ENCODE results near the gene SLC39A7. TPM values are rescaled to one million over a fixed set of nuclear protein-coding genes. Genes with fewer than 3 reads are reported as not detected.

Gene SLC39A7
- total RNA-seq, 1 experiment from 2014 or later, result 130 TPM

GRCh38 chr6:33206864-33207551 is 6.3 kb downstream of the SLC39A7 start:
- peak overlapping the region; percentile 92 to 95 for H3K4me3 ChIP-seq (replicated peaks in 1 of 2; ENCODE audit: low read depth in 1 of 2, low read length in 2 of 2)
- DNase-seq (ENCODE audit: low read depth, low spot score) (no peak), ATAC-seq (no peak)
- H3K27ac ChIP-seq (ENCODE audit: low read depth, low read length), result peak overlapping the region; percentile 96
- H3K27me3 ChIP-seq (ENCODE audit: insufficient read depth, low read length), result no peaks in the 10 kb centered on the region
- no TSS peak for BruUV-seq (replicated peaks)
- peak overlapping the region; percentile 96 for H3K9ac ChIP-seq (ENCODE audit: low read length)
- ChIA-PET RAD21 (ENCODE audit: low non-redundant PET in 1 of 2, low total read pairs in 2 of 2, uncharacterized antibody in 2 of 2, unreplicated experiment in 2 of 2) (no interaction called here), CTCF (no interaction called here), POLR2A (interaction anchor here (0.6 kb wide), 1 partner anchor 270 kb away, joined by 3 read pairs; no protein-coding TSS in a partner anchor)
- H3K4me2 ChIP-seq (ENCODE audit: low read length), result peak overlapping the region; percentile 97
- peaks cover 33 to 57% of the 10 kb centered on the region in 2 experiments for H3K4me1 ChIP-seq (ENCODE audit: control insufficient read depth in 1 of 2, insufficient read depth in 2 of 2, low read length in 2 of 2)
- intact Hi-C loops (cut with micrococcal nuclease), result loop anchor here (10.0 kb wide), 1 partner anchor 208 kb away; the partner anchor contains the start of genes CUTA and PHF1
- no peak for TF ChIP-seq RAD21 (IDR thresholded peaks at IDR 0.05; ENCODE audit: low read depth)
- TF ChIP-seq POLR2A (IDR thresholded peaks at IDR 0.05; ENCODE audit: borderline replicate concordance, extremely low read depth, insufficient read depth, insufficient read length), result no peak
- no peak for TF ChIP-seq YY1 (IDR thresholded peaks at IDR 0.05; ENCODE audit: extremely low read depth, insufficient replicate concordance, low read depth, low read length)
- TF ChIP-seq CTCF (IDR thresholded peaks at IDR 0.05 in 2 of 3, conservative IDR thresholded peaks at IDR 0.05 in 1 of 3; ENCODE audit: borderline replicate concordance in 1 of 3, insufficient read depth in 1 of 3, low read depth in 2 of 3, low read length in 2 of 3), result no peak
- no peak for TF ChIP-seq EGR1 (IDR thresholded peaks at IDR 0.05; ENCODE audit: low read depth)
- no peak for TF ChIP-seq REST (IDR thresholded peaks at IDR 0.05; ENCODE audit: low read depth)
- no peak for TF ChIP-seq ATF3 (IDR thresholded peaks at IDR 0.05)
- TF ChIP-seq ZFX (IDR thresholded peaks at IDR 0.05), result no peak
- TF ChIP-seq MAX (IDR thresholded peaks at IDR 0.05), result no peak
- TF ChIP-seq SIN3A (IDR thresholded peaks at IDR 0.05; ENCODE audit: low read depth), result no peak
- TF ChIP-seq CEBPB (IDR thresholded peaks at IDR 0.05; ENCODE audit: low read depth), result no peak
- TF ChIP-seq SP1 (IDR thresholded peaks at IDR 0.05; ENCODE audit: low read depth), result no peak
- no peak for TF ChIP-seq ELF1 (IDR thresholded peaks at IDR 0.05; ENCODE audit: borderline replicate concordance, low read depth)
- no peaks in the 10 kb centered on the region for H3K9me2 ChIP-seq (ENCODE audit: insufficient read depth)
- no peaks in the 10 kb centered on the region for H4K20me1 ChIP-seq (ENCODE audit: insufficient read depth)
- H3K9me3 ChIP-seq (ENCODE audit: control insufficient read depth in 1 of 2, insufficient read depth in 1 of 2, low read depth in 1 of 2, low read length in 2 of 2), result no peaks in the 10 kb centered on the region
- H2AFZ ChIP-seq (ENCODE audit: low read depth, low read length, poor library complexity, severe bottlenecking), result no peak overlapping the region
- H3K36me3 ChIP-seq (ENCODE audit: control insufficient read depth in 1 of 2, insufficient read depth in 2 of 2, low read length in 2 of 2), result peaks cover 23 to 35% of the 10 kb centered on the region in 2 experiments; a peak in 3 of 4 replicates
- H3K79me2 ChIP-seq (ENCODE audit: insufficient read depth, low read length), result peaks cover 42% of the 10 kb centered on the region
